Glutamatergic neuron (in vitro differentiated cells): ENCODE measurements around the gene TTC8. TPM values are rescaled to one million over a fixed set of nuclear protein-coding genes. Genes with fewer than 3 reads are reported as not detected.

Experiments used
- DNase-seq: peaks from one replicate; pipeline ENCODE4 v3.0.0; 2022
- H3K27ac Mint-ChIP-seq: one replicate; pipeline ENCODE4 v1.8.0; 2020; ENCODE audit warnings: mild to moderate bottlenecking, mixed read lengths, inconsistent platforms; ENCODE audit not compliant: unreplicated experiment
- H3K27me3 Mint-ChIP-seq: one replicate; pipeline ENCODE4 v1.8.0; 2020; ENCODE audit warnings: mild to moderate bottlenecking, moderate library complexity, mixed read lengths, inconsistent platforms; ENCODE audit not compliant: unreplicated experiment
- H3K36me3 Mint-ChIP-seq: one replicate; pipeline ENCODE4 v1.8.0; 2020; ENCODE audit warnings: mild to moderate bottlenecking, mixed read lengths, inconsistent platforms; ENCODE audit not compliant: unreplicated experiment
- H3K4me1 Mint-ChIP-seq: one replicate; pipeline ENCODE4 v1.8.0; 2020; ENCODE audit warnings: mild to moderate bottlenecking, low read depth, mixed read lengths, inconsistent platforms; ENCODE audit not compliant: unreplicated experiment
- H3K4me3 Mint-ChIP-seq: one replicate; pipeline ENCODE4 v1.8.0; 2020; ENCODE audit warnings: mild to moderate bottlenecking, mixed read lengths, inconsistent platforms; ENCODE audit not compliant: unreplicated experiment
- H3K9me3 Mint-ChIP-seq: one replicate; pipeline ENCODE4 v1.8.0; 2020; ENCODE audit warnings: mild to moderate bottlenecking, moderate library complexity, mixed read lengths, inconsistent platforms; ENCODE audit not compliant: unreplicated experiment
- total RNA-seq: library from RNA; stranded (reverse); fragmentation: NEBNext Ultra II Directional; extraction: Animal tissue kit (Norgen Biotek cat#: 25700); gene quantifications from one replicate; pipeline ENCODE4 v1.2.1, GENCODE V29; 2021; ENCODE audit not compliant: unreplicated experiment
- TF ChIP-seq, protein P1 (sequence below): fragments of 200-600 bp; sonication (generic); IDR thresholded peaks from one replicate; pipeline ENCODE4 v1.5.0; 2021; ENCODE audit not compliant: partially characterized antibody, unreplicated experiment

Gene TTC8
- total RNA-seq, 1 donor from 2014 or later: 7.6 TPM

DNA sequence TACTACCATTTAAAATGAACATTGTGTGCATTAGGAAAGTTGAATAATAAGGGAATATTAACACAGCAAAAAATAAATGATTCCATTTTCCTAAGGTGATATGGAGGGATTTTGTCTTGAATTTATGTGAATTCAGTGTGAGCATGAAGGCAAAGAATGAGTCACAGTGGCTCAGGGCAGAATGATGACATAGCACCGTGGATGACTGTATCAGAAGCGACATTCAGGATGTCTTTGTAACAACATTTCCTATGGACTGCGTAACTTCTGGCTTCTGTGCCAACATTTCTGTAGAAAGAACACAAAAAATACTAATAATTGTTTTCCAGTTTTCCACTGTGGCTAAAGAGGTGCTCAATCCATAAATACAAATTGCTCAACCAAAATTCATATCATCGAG, 54.6 kb downstream of the TTC8 start:
- Mint-ChIP-seq H3K36me3 (peaks cover 20% of the 10 kb centered on the region), H3K4me3 (no peak overlapping the region), H3K4me1 (no peaks in the 10 kb centered on the region), H3K27me3 (peaks cover 1% of the 10 kb centered on the region), H3K9me3 (peaks cover 10% of the 10 kb centered on the region), H3K27ac (no peak overlapping the region)
- no peak for DNase-seq
- TF ChIP-seq, protein P1, sequence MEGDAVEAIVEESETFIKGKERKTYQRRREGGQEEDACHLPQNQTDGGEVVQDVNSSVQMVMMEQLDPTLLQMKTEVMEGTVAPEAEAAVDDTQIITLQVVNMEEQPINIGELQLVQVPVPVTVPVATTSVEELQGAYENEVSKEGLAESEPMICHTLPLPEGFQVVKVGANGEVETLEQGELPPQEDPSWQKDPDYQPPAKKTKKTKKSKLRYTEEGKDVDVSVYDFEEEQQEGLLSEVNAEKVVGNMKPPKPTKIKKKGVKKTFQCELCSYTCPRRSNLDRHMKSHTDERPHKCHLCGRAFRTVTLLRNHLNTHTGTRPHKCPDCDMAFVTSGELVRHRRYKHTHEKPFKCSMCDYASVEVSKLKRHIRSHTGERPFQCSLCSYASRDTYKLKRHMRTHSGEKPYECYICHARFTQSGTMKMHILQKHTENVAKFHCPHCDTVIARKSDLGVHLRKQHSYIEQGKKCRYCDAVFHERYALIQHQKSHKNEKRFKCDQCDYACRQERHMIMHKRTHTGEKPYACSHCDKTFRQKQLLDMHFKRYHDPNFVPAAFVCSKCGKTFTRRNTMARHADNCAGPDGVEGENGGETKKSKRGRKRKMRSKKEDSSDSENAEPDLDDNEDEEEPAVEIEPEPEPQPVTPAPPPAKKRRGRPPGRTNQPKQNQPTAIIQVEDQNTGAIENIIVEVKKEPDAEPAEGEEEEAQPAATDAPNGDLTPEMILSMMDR: no peak

GRCh38 chr14:88882236-88882635, 57.8 kb downstream of the TTC8 start:
- TF ChIP-seq, protein P1: no peak
- peaks cover 10% of the 10 kb centered on the region for H3K9me3 Mint-ChIP-seq

GRCh38 chr14:88895116-88895515, 70.7 kb downstream of the TTC8 start:
- H3K36me3 Mint-ChIP-seq: peaks cover 11% of the 10 kb centered on the region
- no peak for DNase-seq
- peaks cover 1% of the 10 kb centered on the region for H3K4me1 Mint-ChIP-seq
- H3K27me3 Mint-ChIP-seq: no peaks in the 10 kb centered on the region
- no peak overlapping the region for H3K27ac Mint-ChIP-seq
- no peak overlapping the region for H3K4me3 Mint-ChIP-seq
- TF ChIP-seq, protein P1: no peak
- H3K9me3 Mint-ChIP-seq: no peaks in the 10 kb centered on the region

More at GRCh38 chr14:88882236-88882635, 57.8 kb downstream of the TTC8 start:
- no peaks in the 10 kb centered on the region for H3K4me1 Mint-ChIP-seq
- H3K4me3 Mint-ChIP-seq: no peak overlapping the region
- no peak for DNase-seq
- H3K27ac Mint-ChIP-seq: no peak overlapping the region
- H3K36me3 Mint-ChIP-seq: peaks cover 27% of the 10 kb centered on the region
- peaks cover 1% of the 10 kb centered on the region for H3K27me3 Mint-ChIP-seq

DNA sequence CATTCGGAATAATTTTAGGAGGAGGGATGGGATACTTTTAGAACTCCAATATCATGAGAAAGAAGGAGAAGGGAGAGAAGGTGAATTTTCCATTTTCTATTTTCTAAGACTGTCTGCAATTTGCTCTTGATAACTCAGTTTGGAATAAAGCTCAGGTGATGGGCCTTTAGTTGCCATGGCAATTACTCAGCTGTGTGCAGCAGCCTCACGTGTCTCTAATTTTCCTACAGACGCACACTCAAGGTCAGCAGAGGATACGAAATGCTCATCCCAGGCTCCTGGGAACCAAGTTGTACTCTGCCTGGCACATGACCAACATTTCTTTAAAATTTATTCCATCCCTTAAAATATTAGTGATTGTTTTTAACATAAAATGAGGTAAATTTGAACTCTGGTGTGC, 76.7 kb downstream of the TTC8 start:
- Mint-ChIP-seq H3K4me1 (no peaks in the 10 kb centered on the region), H3K27me3 (no peaks in the 10 kb centered on the region), H3K36me3 (no peaks in the 10 kb centered on the region), H3K27ac (no peak overlapping the region), H3K4me3 (no peak overlapping the region), H3K9me3 (no peaks in the 10 kb centered on the region)
- DNase-seq: no peak
- TF ChIP-seq, protein P1: no peak

DNA sequence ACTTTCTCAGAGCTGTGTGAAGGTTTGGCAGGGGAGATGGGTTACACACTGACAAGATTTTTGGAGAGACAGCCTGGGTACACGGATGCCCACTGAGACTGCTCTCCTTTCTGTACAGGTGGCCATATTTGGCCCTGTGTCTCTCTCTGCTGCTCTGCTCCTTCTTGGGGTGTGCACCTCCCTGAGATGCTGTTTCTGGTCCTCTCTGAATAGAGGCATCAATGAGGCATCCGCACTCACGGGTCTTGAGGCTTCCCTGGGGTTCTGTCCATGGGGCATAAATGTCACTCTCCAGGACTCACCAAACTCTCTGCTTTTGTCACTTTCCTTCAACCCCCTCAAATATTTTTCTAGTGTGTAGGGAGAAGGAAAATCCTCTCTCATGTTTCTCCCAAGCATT, 77.5 kb downstream of the TTC8 start:
- H3K4me1 Mint-ChIP-seq: no peaks in the 10 kb centered on the region
- TF ChIP-seq, protein P1: no peak
- H3K27ac Mint-ChIP-seq: no peak overlapping the region
- no peaks in the 10 kb centered on the region for H3K36me3 Mint-ChIP-seq
- no peak for DNase-seq
- H3K4me3 Mint-ChIP-seq: no peak overlapping the region
- no peaks in the 10 kb centered on the region for H3K27me3 Mint-ChIP-seq
- no peaks in the 10 kb centered on the region for H3K9me3 Mint-ChIP-seq
